Measurements from ENCODE around the gene CISTR.
A peak's percentile ranks its signal among the peaks of the same experiment; 100 is the strongest.
"Not testable (repeated sequence)": the region's sequence is repeated elsewhere in the genome, so short reads cannot be mapped to it uniquely, and the experiment has no call there.

Gene CISTR

DNA sequence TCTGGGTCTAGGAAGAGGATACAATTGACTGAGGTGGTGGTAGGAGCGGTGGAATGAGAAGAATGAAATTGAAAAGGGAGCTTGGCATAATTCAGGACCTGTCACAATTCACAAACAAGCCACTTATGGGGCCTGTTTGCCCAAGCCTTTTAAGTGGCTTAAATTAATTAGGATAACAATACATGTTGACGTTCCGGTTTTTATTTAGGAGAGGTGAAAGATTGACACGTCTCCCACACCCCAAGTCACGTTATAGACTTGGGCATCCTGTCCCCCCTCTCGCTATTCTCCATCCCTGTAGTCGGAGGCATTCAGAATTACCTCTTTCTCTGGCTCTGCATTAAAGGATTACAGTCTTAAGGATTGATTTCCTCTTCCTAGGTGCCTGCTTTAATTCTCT is 23.6 kb downstream of the CISTR start:
- in situ Hi-C loops (cut with MboI; ENCODE audit: low pct_unique_long_range_greater_than_20kb, low sequenced_read_pairs) = no loop called here
- DNase-seq = no peak

GRCh38 chr12:53727310-53728041 is 24.3 kb downstream of the CISTR start, which contains the start of gene CALCOCO1:
Gene CALCOCO1, minus strand, starts transcription at chr12:53727452. Its CDS starts 2,210 bp downstream, at chr12:53725242.
- peak; percentile 100 for DNase-seq
- in situ Hi-C loops (cut with MboI; ENCODE audit: low pct_unique_long_range_greater_than_20kb, low sequenced_read_pairs) = no loop called here

DNA sequence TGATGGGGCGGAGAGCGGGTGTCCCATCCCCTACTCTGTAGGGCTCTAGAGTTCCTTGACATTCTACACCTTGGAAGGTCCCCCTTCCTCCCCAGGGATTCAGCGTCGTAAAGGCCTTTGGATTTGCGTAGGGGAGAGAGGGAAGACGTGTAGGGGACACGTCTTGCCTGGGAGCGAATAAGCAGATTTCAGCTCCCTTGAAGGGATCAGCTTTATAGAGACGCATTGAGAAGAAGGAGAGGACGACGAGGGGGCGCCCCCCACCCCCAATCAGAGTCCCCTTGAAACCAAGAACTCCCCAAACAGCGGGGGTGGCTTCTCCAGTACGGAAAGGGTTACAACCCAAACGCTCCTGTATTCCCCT is 24.9 kb downstream of the CISTR start:
- in situ Hi-C loops (cut with MboI; ENCODE audit: low pct_unique_long_range_greater_than_20kb, low sequenced_read_pairs) = no loop called here
- no peak for DNase-seq

- peak; percentile 18 for DNase-seq
- in situ Hi-C loops (cut with MboI; ENCODE audit: low pct_unique_long_range_greater_than_20kb, low sequenced_read_pairs) = no loop called here
These were observed 25.4 kb downstream of the CISTR start for GRCh38 chr12:53726341-53726740.

DNA sequence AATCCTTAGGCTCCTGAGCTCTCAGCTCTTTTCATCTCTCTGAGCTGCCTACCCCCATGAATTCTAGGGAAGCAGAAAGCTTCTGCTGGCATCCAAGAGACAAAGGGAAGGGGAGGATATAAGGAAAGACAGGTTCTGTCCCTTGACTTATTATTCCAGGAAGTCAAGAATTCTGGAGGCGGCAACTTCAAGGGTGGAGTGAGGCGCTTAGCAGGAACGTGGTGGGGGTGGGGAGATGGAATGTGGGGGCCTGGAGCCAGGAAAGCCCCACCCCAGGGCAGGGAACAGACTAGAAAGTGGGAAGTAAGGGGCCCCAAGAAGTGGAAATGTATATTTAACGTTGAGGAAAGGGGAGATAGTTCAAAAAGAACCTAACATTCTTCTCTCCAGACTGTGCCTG is 26.0 kb downstream of the CISTR start:
- in situ Hi-C loops (cut with MboI; ENCODE audit: low pct_unique_long_range_greater_than_20kb, low sequenced_read_pairs) = no loop called here
- DNase-seq = no peak

- in situ Hi-C loops (cut with MboI; ENCODE audit: low pct_unique_long_range_greater_than_20kb, low sequenced_read_pairs) = no loop called here
- no peak for DNase-seq
These were observed 29.2 kb downstream of the CISTR start for GRCh38 chr12:53722450-53723041.

- in situ Hi-C loops (cut with MboI; ENCODE audit: low pct_unique_long_range_greater_than_20kb, low sequenced_read_pairs) = no loop called here
- DNase-seq = no peak
These were observed 30.8 kb downstream of the CISTR start for GRCh38 chr12:53720946-53721345.

DNA sequence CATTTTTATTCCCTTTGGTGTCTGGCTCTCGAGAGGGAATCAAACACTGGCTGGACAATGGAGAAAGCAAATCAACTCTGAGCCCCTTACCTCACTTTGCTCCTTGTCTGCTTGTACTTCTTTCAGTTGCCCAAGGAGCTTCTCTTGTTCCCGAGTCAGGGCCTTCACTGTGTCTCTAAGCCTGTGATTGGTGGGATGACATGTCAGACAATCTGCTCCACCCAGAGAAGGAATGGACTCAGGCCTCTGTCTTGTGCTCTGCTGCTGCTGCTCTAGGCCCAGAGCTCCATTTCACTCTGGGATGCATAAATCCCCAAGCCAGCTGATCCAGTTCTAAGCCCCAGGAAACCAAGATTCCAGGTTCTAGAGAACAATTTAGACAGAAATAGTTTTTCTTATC is 32.1 kb downstream of the CISTR start:
- in situ Hi-C loops (cut with MboI; ENCODE audit: low pct_unique_long_range_greater_than_20kb, low sequenced_read_pairs) = no loop called here
- DNase-seq = no peak

DNA sequence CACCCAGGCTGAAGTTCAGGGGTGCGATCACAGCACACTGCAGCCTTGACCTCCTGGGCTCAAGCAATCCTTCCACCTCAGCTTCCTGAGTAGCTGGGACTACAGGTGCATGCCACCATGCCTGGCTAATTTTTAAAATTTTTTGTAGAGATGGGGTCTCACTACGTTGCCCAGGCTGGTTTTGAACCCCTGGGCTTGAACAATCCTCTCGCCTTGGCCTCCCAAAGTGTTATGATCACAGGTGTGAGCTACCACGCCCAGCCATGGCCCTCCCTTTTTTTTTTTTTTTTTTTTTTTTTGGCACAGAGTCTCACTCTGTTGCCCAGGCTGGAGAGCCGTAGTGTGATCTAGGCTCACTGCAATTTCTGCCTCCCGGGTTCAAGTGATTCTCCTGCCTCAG is 33.2 kb downstream of the CISTR start:
- DNase-seq; in situ Hi-C loops (cut with MboI; ENCODE audit: low pct_unique_long_range_greater_than_20kb, low sequenced_read_pairs): not testable (repeated sequence)

DNA sequence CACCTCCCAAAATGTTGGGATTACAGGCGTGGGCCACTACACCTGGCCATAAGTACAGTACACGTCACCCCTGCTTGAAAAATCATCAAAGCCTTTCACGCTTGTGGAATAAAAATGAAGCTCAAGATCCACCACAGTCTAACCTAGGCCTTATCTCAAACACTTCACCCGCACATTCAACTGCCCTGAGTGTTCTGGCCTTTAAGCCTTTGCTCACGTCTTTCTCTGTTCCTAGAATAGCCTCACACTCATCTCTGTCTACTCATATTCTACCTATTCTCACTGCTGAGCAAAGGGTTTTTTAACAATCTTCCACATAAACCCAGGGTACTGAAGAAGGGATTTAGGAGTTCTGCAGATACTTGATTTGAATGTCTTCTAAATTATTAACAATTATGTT is 34.5 kb downstream of the CISTR start:
- no peak for DNase-seq
- in situ Hi-C loops (cut with MboI; ENCODE audit: low pct_unique_long_range_greater_than_20kb, low sequenced_read_pairs) = no loop called here

- in situ Hi-C loops (cut with MboI; ENCODE audit: low pct_unique_long_range_greater_than_20kb, low sequenced_read_pairs) = no loop called here
- DNase-seq = no peak
These were observed 37.8 kb downstream of the CISTR start for GRCh38 chr12:53714004-53714403.

- in situ Hi-C loops (cut with MboI; ENCODE audit: low pct_unique_long_range_greater_than_20kb, low sequenced_read_pairs) = no loop called here
These were observed 38.3 kb downstream of the CISTR start for GRCh38 chr12:53713516-53713915.

GRCh38 chr12:53712059-53712643 is 39.6 kb downstream of the CISTR start:
- DNase-seq = no peak
- in situ Hi-C loops (cut with MboI; ENCODE audit: low pct_unique_long_range_greater_than_20kb, low sequenced_read_pairs) = no loop called here

More at GRCh38 chr12:53713516-53713915, 38.3 kb downstream of the CISTR start:
- no peak for DNase-seq

DNA sequence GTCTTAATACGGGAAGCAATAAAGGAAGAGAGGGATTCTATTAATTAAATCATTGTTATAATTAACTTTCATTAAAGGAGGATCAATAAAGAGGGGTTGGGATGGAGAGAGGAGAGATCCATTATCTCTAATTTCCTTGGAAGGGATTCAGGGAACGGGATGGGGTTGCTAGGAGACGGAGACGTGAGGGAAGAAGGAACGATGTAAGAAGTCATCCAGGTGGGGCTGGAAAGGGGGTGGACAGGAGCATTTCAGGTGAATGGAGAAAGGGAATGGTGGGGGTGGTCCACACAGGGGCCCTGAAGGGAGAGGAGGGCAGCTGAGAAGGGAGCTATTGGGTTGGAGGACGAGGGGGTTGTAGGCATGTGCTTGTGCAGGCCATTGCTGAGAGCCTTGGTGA is 41.7 kb downstream of the CISTR start:
- no peak for DNase-seq
- in situ Hi-C loops (cut with MboI; ENCODE audit: low pct_unique_long_range_greater_than_20kb, low sequenced_read_pairs) = no loop called here

GRCh38 chr12:53709671-53710070 is 42.1 kb downstream of the CISTR start:
- in situ Hi-C loops (cut with MboI; ENCODE audit: low pct_unique_long_range_greater_than_20kb, low sequenced_read_pairs) = no loop called here
- DNase-seq = no peak

DNA sequence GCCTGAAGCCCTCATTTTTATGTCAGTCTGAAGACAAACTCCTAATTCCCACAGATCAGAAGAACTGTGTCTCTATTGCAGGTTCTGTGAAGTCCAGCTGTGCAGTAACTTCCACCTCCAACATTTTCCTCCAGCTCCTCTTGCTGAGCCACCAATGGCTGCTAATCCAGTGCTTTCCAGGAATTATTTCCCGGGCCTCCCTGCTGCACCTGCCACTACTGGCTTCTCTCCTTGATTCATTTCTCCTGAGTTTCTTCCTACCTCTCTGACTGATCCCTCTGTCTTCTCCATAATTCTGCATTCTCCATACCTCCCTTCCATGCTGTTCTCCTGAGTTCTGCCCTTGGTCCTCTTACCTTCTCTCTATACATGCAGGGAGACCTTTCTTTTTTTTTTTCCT is 45.7 kb downstream of the CISTR start:
- no peak for DNase-seq
- in situ Hi-C loops (cut with MboI; ENCODE audit: low pct_unique_long_range_greater_than_20kb, low sequenced_read_pairs) = no loop called here

DNA sequence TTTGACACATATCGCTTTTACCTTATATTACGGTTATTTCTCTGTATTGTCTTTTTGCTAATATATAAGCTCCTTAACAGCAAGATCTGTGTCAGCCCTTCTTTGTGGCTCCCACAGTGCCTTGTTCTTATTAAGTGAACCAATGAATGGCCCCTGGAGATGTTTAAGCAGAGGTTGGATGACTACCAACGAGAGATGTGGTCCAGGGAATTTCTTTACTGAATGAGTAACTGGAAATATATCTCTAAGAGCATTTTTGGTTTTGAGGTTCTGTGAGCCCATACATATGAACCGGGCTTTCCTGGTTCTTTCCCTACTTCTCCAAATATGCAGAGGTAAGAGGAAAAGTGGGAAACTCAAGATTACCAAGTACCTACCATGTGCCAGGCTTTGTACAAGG is 48.0 kb downstream of the CISTR start:
- in situ Hi-C loops (cut with MboI; ENCODE audit: low pct_unique_long_range_greater_than_20kb, low sequenced_read_pairs) = no loop called here
- no peak for DNase-seq

- in situ Hi-C loops (cut with MboI; ENCODE audit: low pct_unique_long_range_greater_than_20kb, low sequenced_read_pairs) = no loop called here
- DNase-seq = peak; percentile 86
These were observed 50.1 kb downstream of the CISTR start for GRCh38 chr12:53701518-53702264.

GRCh38 chr12:53700567-53700966 is 51.2 kb downstream of the CISTR start:
- no peak for DNase-seq

GRCh38 chr12:53699678-53700025 is 52.1 kb downstream of the CISTR start:
- in situ Hi-C loops (cut with MboI; ENCODE audit: low pct_unique_long_range_greater_than_20kb, low sequenced_read_pairs) = no loop called here
- no peak for DNase-seq

More at GRCh38 chr12:53700567-53700966, 51.2 kb downstream of the CISTR start:
- in situ Hi-C loops (cut with MboI; ENCODE audit: low pct_unique_long_range_greater_than_20kb, low sequenced_read_pairs) = no loop called here

Data from KBM-7 (cell line).